ENCODE data around the gene C1orf226.
A peak's percentile ranks its signal among the peaks of the same experiment; 100 is the strongest.

The C1orf226 gene

DNA sequence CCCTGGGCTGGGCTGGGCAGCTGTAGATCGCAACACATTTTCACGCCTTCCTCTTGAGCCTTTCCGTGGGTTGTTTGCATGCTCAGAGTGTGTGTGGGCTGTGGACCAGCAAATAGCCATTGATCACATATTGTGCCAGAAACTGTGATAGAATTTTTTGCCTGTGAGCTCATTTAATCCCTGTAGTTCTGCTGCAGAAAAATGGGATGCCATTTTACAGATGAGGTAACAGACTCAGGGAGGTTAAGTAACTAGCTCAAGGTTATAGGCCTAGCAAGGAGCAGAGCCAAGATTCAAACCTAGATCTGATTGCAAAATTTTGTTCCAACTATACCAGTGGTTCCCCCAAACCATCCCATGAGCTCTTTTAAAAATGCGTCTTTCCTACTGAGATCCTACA, 15.4 kb upstream of the C1orf226 start:
- no peak for DNase-seq

GRCh38 chr1:162366671-162367070, 14.9 kb upstream of the C1orf226 start:
- DNase-seq, result peak in 1 of 5 experiments; percentile 14

GRCh38 chr1:162367073-162367472, 14.5 kb upstream of the C1orf226 start:
- DNase-seq, result no peak

DNA sequence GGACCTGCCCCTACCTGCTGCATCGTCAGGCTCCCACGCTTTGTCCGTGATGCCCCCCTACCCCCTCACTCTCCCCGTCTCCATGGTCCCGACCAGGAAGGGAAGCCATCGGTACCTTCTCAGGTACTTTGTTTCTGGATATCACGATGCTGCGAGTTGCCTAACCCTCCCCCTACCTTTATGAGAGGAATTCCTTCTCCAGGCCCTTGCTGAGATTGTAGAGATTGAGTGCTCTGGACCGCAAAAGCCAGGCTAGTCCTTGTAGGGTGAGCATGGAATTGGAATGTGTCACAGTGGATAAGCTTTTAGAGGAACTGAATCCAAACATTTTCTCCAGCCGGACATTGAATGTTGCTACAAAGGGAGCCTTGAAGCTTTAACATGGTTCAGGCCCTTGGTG, 13.8 kb upstream of the C1orf226 start:
- DNase-seq, result no peak

DNA sequence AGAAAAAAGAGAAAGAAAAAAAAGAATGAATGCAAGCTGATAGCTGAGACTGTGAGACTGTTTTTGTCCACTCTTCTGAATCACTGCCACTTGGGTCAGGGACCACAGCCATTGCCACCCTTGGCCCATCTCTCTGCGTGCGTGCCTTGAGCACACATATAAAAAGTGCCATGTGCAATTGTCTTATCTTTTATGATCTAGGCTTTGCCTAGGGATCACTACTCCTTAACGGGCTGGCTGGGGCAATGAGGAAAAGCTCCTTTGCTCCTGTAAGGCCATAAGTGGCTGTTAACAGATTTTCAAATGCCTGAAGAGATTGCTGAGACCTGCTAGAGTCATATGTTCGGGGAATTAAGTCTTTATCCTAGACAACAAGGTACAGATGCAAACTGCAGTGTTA, 13.1 kb upstream of the C1orf226 start:
- no peak for DNase-seq

- DNase-seq, result no peak
Measured at GRCh38 chr1:162369571-162369970, 12.0 kb upstream of the C1orf226 start.

- no peak for DNase-seq
Measured at GRCh38 chr1:162370161-162370560, 11.4 kb upstream of the C1orf226 start.

DNA sequence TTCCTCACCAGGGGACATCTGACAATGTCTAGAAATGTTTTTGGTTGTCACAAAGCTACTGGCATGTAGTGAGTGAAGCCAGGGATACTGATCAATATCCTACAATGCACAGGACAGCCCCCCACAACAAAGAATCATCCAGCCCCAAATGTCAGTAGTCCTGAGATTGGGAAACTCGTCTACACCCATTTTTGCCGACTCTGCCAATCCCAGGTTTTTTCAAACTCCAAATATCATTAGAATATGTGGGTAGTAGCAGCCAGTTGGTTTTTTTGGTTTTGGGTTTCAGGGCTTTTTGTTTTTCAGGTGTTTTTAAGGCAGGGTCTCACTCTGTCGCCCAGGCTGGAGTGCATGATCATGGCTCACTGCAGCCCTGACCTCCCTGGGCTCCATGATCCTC, 10.8 kb upstream of the C1orf226 start:
- no peak for DNase-seq

DNA sequence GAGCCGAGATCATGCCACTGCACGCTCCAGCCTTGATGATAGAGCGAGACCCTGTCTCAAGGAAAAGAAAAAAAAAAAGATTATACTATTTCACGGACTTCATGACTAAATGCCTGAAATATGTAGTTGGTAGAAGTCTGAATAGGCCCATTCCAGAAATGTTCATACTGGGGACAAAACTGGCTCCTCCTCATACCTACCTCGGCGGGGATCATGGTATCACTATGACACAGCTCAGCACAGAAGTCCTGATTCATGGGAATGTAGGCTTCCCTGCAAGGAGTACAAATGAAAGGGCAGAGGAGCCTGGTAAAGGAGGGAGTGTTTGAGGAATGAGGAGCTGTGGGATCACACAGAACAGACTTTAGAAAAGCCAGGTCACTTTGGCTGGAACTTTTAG, 9.9 kb upstream of the C1orf226 start:
- no peak for DNase-seq

- peak in 1 of 5 experiments; percentile 27 for DNase-seq
Measured at GRCh38 chr1:162372159-162373071, 9.1 kb upstream of the C1orf226 start.

DNA sequence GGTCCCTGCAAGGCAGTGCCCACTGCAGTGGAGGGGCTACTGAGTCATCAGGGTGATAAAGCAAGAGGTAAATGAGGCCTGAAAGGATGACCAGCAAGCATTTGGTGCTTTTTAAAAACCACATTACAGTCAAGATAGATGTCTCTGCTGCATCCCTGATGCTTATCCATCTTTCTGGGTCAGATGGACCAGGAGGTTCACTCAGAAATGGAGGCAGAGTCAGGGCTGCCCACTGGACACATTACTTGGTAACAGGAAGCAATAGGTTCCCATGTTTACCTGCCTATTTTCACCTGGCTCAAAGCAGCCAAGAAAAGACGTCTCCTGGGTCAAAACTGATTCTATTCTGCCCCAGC, 8.5 kb upstream of the C1orf226 start:
- DNase-seq, result no peak

- DNase-seq, result no peak
Measured at GRCh38 chr1:162373541-162374260, 7.8 kb upstream of the C1orf226 start.

GRCh38 chr1:162374406-162374805, 7.1 kb upstream of the C1orf226 start:
- DNase-seq, result no peak

DNA sequence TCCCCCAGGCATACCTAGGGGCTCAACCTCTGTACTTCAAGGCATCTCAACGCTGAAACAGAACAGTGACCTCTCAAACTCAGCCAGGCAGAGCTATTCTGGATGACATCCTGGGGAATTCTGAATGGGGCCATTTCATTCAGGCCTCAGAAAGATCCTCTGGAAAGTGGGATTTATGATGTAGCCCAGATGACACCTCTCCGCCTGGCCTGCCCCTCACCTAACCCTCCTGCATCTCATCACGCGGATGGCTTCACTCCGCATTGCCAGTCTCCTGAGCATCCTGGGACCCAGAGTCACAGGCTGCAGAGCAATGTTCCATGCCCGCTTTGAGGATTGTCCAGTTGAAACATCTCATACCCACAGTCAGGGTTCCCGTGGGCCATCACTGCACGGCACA, 6.1 kb upstream of the C1orf226 start:
- DNase-seq, result no peak

DNA sequence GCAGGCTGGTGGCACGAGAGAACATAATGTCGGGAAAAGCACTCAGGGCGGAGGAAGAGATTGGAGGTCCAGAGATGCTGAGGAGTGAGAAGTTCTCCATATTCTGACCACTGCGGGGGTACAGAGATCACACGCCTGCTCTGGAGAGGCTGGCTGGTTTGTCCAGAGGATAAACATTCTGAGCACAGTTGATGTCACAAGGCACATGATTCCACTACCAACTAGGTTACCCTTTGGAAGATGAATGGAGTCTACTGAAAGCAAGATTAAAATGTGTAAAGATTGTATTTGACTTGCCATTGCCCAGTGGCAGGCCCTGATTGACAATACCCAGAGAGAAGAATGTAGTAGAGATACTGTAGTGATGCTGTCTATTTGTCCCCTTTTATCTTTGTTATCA, 4.8 kb upstream of the C1orf226 start, which contains the start of gene SPATA46:
Gene SPATA46, minus strand, starts transcription at position 164 of the 400 bp plus-strand sequence. Its CDS starts 64 bp downstream, at position 100.
- DNase-seq, result no peak

GRCh38 chr1:162380061-162380846, 1.3 kb upstream of the C1orf226 start:
- DNase-seq, result no peak

DNA sequence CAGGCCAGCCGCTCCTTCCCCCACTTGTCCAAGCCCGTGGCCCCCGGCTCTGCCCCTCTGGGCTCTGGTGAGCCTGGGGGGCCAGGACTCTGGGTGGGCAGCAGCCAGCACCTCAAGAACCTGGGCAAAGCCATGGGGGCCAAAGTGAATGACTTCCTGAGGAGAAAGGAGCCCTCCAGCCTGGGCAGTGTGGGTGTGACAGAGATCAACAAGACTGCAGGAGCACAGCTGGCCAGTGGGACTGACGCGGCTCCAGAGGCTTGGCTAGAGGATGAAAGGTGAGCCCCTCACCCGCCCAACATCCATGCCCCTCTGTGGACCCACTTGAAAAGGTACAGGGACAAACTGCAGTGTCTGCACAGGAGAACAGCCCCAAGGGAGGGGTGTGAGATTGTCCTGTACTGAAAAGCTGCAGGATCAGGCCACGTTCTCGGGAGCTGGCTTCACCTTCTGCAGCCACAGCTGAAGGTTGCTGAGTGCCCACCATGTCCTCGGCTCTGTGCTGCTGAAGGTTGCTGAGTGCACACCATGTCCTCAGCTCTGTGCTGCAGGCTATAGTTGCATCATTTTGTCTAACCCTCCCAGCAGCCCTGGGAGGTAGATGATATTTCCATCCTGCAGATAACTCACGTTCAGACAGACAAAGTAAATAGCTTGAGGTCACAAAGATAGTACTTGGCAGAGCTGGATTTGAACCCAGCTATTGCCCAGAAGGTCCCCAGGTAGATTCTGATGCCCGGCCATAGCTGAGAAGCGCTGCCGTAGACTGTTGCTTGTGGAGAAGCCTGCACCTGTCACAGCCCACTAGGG, 618 bp downstream of the C1orf226 start:
- no peak for DNase-seq

GRCh38 chr1:162383091-162383490, 1.6 kb downstream of the C1orf226 start:
- no peak for DNase-seq

GRCh38 chr1:162383516-162383915, 2.0 kb downstream of the C1orf226 start:
- DNase-seq, result no peak

GRCh38 chr1:162384116-162384515, 2.6 kb downstream of the C1orf226 start:
- DNase-seq, result no peak

GRCh38 chr1:162384601-162385279, 3.2 kb downstream of the C1orf226 start:
- DNase-seq, result no peak

DNA sequence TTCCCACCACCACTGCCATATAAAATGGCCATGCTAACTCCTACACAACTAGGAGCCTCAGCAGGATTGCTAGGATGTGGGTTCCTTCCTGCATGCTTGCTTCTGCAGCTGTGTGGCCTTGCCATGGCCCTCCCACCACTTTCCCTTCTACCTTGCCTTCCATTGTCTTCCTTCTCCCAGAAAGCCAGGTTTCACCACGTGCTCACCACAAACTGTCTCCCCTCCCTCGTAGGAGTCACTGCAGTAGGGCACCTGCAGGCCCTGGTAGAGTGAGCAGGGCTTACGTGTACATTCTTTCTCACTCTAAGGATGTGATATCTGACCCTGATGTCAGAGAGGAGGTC, 3.7 kb downstream of the C1orf226 start:
- DNase-seq, result no peak

Data from T-helper 2 cell (primary cell).